GM18909 (cell line): ENCODE results near the gene EGF.
A peak's percentile ranks its signal among the peaks of the same experiment; 100 is the strongest.

Experiments used
- ATAC-seq: cut with Tn5 transposase; IDR thresholded peaks from one replicate; pipeline ENCODE4 v1.9.1; 2021; ENCODE audit warnings: mild to moderate bottlenecking; ENCODE audit not compliant: unreplicated experiment, poor library complexity

EGF gene

DNA sequence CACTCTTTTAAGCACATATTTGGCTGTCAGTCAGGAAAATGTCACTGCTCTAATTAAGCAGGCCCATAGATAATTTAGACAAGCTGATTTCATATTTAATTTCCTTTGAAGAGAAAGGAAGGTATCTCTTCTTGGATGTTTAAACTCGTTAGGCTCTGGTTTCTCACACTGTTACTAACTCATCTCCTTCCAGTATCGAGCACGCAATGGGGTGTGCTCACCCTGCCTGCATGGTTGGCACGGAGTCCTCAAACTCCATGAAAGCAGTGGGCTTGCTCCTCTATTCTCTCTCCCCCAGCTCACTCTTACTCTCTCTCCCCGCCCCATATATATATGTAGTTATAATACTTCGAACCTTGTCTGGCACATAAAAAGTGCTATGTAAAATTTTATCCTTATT is 76.9 kb downstream of the EGF start:
- no peak for ATAC-seq

DNA sequence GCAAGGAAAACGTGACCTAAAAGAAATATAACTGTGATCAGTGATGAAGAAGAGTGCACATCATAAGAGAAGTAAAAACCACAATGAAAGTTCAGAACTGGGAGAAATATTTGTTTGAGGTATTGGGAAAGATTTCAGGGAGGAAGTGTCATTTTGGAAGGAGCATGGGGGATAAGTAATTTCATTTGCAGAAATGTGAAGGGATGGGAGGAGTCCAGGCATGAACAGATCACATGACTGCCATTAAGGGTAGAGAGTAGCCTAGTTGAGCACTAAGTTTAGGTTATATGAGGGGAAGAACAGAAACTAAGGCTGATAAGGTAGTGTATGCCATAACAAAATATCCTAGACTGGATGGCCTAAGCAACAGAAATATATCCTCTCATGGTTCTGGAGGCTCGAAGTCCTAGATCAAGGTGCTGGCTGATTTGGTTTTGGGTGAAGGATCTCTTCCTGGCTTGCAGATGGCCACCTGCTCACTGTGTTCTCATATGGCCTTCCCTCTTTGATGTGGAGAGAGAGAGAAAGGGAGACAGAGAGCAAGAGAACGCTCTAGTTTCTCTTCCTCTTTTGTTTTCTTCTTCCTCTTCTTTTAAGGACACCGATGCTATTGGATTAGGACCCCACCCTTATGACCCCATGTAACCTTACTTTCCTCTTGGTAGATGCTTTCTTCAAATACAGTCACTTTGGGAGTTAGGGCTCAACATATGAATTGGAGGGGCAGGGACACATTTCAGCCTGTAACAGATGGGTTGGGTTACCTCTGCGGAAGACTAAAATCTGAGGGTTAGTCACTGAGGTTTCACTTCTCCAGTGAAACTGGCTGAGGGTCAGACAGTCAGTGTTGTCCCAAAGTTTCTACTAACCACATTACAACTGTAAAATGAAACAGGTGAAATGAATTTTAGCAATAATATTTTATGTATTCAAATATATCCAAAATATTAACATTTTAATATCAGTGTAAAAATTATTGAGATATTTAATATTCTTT is 77.9 kb downstream of the EGF start:
- ATAC-seq, result peak; percentile 87

DNA sequence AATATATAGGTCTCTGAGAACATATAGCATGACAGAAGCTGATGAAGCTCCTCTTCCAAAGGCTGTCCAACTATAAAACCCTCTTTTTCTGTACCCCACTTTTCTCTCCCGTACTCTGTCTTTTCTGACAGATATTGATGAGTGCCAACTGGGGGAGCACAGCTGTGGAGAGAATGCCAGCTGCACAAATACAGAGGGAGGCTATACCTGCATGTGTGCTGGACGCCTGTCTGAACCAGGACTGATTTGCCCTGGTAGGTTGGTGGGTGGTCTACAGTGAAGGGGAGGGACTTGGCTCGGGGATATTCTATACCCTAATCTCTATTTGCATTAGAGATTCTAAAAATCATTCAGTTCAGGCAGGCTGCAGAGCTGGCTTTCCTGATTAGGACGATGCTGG is 80.4 kb downstream of the EGF start:
- no peak for ATAC-seq

DNA sequence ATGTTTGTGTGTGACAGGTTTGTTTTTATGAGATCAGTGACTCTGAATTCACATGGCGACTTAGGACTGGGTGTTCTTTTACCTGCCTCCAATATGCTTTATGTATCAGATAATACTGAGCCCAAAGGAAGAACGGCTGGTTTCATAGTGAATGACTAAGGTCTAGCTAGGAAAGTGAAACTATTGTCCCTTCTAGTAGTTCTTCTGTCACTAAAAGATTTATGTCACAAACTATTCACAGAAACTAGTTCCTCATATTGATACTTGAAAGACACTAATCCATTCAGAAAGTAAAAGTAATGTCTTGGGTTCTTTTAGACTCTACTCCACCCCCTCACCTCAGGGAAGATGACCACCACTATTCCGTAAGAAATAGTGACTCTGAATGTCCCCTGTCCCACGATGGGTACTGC is 81.7 kb downstream of the EGF start:
- peak; percentile 72 for ATAC-seq

DNA sequence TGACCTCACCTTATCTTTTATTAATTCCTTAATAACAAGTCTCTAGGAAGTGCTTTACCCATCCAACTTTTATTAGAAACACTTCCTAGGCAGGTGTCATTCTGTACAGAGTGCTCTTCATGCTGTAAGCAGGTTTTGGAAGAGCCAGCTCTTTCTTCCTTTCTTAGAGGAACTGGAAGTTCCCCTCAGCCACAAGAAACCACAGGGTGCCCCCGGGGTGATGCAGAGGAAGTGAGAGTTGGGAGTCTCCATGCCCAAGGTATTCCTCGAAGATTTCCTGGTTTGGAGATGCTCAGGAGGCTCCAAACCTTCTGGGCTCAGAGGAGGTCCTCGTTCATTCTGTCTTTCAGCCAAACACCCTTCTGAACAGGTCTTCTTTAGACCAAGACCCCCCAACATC is 83.8 kb downstream of the EGF start:
- no peak for ATAC-seq

DNA sequence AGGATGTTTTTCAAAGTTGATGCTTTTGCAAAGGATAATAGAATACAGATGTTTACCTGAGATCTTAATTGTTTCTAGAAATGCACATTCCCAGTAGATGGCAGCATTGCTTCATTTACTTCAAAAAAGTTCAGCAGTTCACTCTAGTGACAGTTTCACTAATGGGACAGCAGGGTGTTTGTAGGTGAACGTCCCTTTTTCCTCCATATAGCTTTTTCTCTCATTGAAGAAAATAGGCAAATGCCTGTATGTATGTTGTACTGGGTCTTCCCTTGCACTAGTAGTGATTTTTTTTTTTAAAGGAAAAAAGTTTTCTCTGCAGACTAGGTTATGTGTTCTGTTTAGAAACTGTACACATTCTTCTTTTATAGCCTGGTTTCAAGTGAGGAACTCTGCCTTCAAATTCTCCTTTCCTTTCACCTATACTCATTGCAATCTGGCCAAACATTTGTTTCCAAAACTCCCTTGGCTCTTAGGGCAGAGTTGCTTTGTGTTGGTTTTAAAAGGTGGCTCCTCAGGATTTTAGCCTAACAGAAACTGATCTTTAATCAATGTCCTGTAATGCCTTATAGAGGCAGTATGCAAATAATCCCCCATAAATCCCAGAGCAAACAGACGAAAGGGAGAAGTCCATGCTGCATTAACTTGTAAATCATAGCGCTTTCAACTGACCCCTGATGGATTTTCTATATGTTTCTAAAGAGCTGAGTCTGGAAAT is 86.3 kb downstream of the EGF start:
- ATAC-seq, result peak; percentile 38

DNA sequence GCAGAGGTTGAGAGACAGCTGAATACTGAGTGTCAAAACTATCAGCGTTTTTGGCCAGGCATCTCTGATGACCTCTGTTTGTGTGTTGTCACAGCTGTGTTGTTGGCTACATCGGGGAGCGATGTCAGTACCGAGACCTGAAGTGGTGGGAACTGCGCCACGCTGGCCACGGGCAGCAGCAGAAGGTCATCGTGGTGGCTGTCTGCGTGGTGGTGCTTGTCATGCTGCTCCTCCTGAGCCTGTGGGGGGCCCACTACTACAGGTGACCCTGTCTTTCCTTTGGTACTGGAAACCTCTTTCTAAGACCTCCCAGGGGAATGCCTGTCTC is 86.9 kb downstream of the EGF start:
- no peak for ATAC-seq

DNA sequence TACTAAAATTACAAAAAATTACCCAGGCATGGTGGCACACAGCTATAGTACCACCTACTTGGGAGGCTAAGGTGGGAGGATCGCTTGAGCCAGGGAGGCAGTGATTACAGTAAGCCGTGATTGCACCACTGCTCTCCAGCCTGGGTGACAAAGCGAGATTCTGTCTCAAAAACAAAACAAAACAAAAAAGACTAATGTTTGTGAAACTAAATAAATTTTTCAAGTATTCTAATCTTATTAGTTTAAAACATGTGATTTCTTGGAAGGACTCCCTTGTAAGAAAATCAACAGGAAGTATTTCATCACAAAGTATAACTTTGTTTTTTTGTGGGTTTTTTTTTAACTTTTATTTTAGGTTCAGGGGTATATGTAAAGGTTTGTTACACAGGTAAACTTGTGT is 89.6 kb downstream of the EGF start:
- ATAC-seq, result no peak

DNA sequence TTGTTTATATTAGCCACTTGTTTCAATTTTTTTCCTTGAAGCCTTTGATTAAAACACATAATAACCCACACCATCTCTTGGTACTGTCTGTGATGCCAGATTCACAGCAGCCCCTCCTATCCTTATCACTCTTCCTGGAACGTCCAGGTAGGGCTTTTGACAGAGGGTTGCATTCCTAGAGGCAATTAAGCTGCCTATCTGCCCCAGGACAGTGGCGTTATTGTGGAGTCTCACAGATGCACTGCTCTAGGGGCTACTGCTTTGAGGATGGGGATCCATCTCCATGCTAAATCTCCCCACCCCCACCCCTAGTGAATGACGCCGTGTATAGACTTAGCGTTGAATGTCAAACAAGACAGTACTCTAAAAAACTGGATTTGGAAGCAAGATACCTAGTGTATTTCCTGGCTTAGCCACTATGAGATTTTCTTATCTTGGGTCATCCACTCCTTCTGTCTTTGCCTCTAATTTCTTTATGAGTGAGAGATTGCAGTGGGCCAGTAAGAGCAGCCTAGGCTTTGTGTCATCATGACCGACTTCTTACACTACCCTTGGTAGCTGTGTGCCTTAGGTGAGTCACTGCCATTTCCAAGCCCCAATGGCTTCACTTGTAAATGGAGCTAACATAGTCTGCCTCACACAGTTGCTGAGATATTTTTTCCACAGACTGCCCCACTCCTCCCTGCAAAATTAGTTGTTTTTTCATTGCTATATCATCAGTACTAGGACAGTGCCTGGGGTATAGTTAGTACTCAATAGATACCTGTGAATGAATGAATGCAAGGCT is 90.9 kb downstream of the EGF start:
- no peak for ATAC-seq

DNA sequence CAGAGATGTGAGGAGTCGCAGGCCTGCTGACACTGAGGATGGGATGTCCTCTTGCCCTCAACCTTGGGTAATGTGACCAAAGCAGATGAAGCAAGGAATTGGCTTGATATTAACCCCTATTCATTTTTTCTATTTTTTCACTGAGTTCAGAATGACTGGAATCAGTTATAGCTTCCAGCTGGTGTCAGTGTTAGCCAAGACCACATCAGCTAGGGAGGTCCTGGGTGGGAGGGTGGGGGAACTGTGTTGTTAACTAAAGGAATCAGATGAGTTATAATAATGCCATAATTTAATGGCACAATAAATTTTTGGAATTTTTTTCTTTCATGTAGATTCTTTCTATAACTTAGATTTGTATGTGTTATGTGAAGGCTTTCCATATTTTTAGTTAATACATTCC is 91.9 kb downstream of the EGF start:
- no peak for ATAC-seq

DNA sequence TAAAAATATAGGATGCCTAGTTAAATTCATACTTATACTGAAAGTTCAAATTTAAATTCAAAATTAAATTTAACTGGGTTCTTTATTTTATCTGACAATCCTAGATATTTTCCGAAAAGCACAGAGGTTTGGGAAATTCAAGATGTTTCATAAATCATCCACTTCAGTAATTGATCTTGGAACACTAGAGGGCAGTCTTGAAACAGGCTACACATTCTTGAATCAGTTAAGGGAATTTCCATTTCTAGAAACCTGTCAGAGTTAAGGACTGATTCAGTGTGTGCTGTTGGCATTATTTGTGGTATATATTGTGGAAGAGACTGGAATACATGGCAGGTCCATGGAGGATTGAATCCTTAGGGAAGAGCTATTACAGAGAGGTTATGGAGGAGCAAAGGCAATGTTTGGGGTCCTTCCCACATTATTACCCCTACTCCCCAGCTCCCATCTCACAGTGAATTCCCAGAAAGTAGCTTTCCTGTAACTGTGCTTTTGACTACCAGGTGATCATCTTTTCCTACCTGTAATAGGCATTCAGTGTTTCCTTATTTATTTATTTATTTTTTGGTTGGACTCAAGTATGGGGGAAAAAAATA is 92.9 kb downstream of the EGF start:
- peak; percentile 73 for ATAC-seq

DNA sequence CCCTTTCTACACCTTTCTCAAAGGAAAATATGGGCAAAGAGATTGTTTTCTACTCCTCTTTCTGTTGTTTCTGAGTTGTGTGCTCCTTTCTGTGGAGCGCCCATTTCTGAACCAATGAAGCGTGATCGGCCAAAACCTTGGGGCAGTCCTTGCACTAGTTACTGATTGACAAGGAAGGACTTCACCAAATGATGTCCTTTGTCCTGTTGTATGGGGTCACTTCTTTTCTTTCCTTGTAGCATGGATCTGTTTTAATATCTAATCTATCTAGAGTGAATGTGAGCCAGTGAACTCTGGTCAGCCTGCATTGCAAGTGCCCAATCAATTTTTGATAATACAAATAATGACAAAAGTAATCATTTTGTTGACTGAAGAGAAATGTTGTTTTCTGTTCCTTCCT is 94.5 kb downstream of the EGF start:
- ATAC-seq, result no peak

DNA sequence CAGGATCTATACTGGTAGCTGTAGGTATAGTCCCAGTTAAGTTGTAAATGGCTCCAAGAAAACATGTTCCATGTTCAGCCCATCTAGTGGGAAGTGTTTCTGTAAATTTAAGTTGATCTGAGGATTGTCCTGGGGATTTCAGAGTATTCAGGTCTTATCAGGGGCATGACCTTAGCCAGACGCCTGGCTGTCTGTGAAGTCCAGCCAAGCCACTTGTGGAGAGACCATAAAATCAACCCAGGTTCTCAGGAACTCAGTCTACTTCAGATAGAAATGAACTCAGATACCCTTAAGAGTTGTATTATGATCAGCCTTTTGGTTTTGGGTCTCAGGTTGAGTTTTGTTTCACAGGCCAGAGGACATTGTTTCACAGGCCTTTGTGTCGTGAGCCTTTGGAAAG is 95.9 kb downstream of the EGF start:
- ATAC-seq, result no peak

DNA sequence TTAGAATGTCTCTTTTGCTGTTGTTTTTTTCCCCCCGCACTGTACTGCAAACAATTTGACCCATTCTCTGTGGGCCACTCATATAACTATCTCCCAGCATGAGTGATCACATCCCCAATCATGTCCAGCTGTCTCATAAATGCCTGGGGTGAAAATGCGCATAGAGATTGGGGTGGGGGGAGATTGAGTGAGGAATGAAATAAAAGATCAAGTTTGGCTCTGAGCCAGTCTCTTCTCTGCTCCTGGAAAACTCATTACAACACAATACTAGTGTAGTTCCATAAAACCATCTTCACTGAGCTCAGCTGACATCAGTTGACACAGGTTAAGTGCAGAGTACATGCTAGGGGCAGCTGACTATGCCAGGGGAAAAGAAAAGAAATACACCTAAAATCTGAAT is 96.9 kb downstream of the EGF start:
- ATAC-seq, result no peak

DNA sequence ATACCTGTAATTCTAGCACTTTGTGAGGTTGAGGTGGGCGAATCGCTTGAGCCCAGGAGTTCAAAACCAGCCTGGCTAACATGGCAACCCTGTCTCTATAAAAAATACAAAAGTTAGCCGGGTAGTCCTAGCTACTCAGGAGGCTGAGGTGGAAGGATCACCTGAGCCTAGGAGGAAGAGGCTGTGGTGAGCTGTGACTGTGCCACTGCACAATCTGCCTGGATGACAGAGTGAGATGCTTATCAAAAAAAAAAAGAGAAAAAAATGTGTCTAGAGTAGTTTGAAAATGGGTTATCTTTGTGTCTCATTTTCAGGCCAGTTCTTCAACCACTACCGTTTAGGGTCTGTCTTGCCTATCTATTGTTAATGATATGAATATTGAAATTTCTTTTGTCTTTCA is 98.1 kb downstream of the EGF start:
- ATAC-seq, result no peak

DNA sequence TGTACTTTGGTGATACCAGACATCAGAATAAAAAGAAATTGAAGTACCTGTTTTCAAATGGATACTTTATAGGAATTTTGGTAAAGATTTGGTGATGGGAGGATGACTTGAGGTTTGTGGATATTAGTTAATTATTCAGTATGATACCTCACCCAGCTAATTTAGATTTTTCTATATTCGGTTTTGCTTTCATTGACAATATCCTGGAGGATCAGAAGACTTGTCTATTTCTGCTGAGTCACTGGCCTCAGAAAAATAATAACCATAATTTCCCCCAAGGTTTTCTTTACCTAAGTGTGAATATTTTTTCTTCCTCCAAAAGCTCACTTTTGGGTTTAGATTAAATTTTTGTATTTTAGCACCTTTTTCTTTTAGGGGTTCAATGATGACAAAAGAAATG is 100.2 kb downstream of the EGF start:
- ATAC-seq, result no peak

DNA sequence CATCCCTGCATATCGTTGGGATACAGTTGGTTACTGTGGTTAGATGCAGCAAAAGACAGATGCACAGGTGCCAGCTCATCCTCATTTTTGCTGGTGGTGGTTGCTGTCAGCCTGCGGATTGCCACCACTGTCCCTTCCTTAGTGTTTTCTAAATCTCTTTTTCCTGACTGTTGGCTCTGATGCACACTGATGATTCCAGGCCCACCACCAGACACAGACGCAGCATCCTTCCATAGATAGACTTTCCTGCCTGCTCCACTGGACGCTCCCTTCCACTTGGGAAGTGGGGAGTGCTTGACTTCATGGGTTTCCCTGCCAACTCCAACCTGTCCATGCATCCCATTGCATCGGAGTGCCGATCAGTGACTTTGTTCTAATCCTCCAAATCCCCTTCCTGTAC is 101.5 kb downstream of the EGF start:
- no peak for ATAC-seq

DNA sequence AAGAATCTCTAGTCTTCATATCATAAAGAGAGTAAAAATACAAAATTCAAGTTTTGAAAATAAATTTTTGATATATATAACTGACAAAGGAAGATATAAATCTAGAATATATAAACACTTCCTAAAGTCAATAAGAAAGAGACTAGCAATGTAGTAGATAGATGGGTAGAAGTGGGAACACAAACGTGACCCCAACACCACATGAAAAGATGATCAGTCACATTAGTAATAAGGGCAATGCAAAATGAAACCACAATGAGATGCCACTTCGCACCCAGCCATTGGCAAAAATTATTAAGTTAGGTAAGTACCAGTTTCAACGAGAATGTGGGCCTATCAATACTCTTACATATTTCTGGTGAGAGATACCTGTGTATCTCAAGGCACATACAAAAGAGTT is 106.5 kb downstream of the EGF start:
- ATAC-seq, result no peak

DNA sequence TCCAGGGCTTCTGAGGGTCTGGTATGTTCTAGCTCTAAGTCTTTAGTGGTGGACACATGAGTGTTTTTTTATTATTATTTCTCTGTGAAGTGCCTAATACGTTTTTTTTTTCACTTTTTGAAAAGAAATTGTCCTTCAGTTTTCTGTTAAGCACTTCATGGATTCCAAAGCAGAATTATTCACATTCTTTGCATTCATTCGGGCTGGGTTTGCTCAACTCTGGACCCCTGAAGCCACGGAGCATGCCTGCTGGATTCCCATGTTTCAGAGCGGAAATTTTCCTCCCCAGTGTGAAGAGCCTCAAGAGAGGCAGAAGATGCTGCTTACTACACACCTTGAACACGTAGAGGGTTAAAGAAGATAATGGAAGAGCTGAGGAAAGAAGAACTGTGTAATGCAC is 107.5 kb downstream of the EGF start:
- ATAC-seq, result no peak

DNA sequence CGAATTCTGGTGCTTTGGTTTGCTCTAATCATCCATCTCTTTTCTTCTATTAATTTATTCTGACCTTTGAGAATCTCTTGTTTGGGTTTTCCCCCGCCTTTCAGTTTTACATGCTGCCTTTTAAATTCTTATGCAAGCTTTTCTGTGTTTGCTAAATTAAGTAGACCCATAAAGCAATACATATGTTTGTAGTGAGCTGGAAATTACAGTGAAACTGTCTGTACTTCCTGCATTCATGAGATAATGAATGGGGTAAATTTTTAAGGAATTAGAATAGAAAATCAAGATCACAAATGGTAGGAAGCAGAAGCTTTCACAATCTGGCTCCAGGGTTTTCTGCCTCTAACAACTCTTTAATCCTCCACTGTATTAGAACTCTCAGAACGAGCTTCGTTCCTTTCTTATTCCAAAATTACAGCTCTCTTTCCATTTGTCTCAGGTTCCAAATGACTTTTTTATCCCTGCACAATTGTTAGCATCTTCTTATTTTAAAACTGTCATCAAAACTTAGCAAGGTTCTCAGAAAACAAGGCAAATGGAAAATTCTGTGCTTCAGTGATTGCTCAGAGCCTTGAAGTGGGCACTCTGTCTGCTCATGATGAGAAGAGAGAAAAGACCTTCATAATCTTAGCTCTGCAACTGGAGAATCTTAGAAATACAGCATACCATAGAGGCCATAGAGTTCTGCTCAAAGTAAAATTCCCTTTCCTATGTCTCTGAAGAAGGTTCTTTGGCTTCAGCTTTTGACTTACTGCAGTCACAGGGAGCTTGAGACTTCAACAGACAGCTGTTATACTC is 108.2 kb downstream of the EGF start:
- no peak for ATAC-seq
